Measurements from ENCODE around the gene MRPL46.

Gene MRPL46

GRCh38 chr15:88467073-88467934 is at the start of gene MRPL46, which contains the start of gene MRPS11:
MRPL46 (minus strand) TSS chr15:88467388; CDS start chr15:88467377, 11 bp downstream.
MRPS11 (plus strand) TSS chr15:88467708; CDS start chr15:88467718, 10 bp downstream.
- peak; percentile 81 for DNase-seq (ENCODE audit: low read depth)

GRCh38 chr15:88513195-88513594 is 46.0 kb upstream of the MRPL46 start:
- no peak for DNase-seq (ENCODE audit: low read depth)

GRCh38 chr15:88512601-88513000 is 45.4 kb upstream of the MRPL46 start:
- no peak for DNase-seq (ENCODE audit: low read depth)

- DNase-seq (ENCODE audit: low read depth) = no peak
Observed at GRCh38 chr15:88512078-88512477, 44.9 kb upstream of the MRPL46 start.

- DNase-seq (ENCODE audit: low read depth) = no peak
Observed at GRCh38 chr15:88511161-88511560, 44.0 kb upstream of the MRPL46 start.

- no peak for DNase-seq (ENCODE audit: low read depth)
Observed at GRCh38 chr15:88509964-88510363, 42.8 kb upstream of the MRPL46 start.

GRCh38 chr15:88509321-88509720 is 42.1 kb upstream of the MRPL46 start:
- no peak for DNase-seq (ENCODE audit: low read depth)

- DNase-seq (ENCODE audit: low read depth) = no peak
Observed at GRCh38 chr15:88506628-88507027, 39.4 kb upstream of the MRPL46 start.

GRCh38 chr15:88505721-88506120 is 38.5 kb upstream of the MRPL46 start:
- DNase-seq (ENCODE audit: low read depth) = no peak

- no peak for DNase-seq (ENCODE audit: low read depth)
Observed at GRCh38 chr15:88504445-88504844, 37.3 kb upstream of the MRPL46 start.

- no peak for DNase-seq (ENCODE audit: low read depth)
Observed at GRCh38 chr15:88498996-88499395, 31.8 kb upstream of the MRPL46 start.

GRCh38 chr15:88497109-88497765 is 30.0 kb upstream of the MRPL46 start:
- no peak for DNase-seq (ENCODE audit: low read depth)

GRCh38 chr15:88493844-88494243 is 26.7 kb upstream of the MRPL46 start:
- no peak for DNase-seq (ENCODE audit: low read depth)

- DNase-seq (ENCODE audit: low read depth) = no peak
Observed at GRCh38 chr15:88491158-88491557, 24.0 kb upstream of the MRPL46 start.

- DNase-seq (ENCODE audit: low read depth) = no peak
Observed at GRCh38 chr15:88490036-88490435, 22.8 kb upstream of the MRPL46 start.

GRCh38 chr15:88489321-88489720 is 22.1 kb upstream of the MRPL46 start:
- no peak for DNase-seq (ENCODE audit: low read depth)

- DNase-seq (ENCODE audit: low read depth) = no peak
Observed at GRCh38 chr15:88487796-88488523, 20.8 kb upstream of the MRPL46 start.

- no peak for DNase-seq (ENCODE audit: low read depth)
Observed at GRCh38 chr15:88487178-88487795, 20.1 kb upstream of the MRPL46 start.

GRCh38 chr15:88484682-88485331 is 17.6 kb upstream of the MRPL46 start:
- peak; percentile 74 for DNase-seq (ENCODE audit: low read depth)

- DNase-seq (ENCODE audit: low read depth) = no peak
Observed at GRCh38 chr15:88482263-88482662, 15.1 kb upstream of the MRPL46 start.

- no peak for DNase-seq (ENCODE audit: low read depth)
Observed at GRCh38 chr15:88480981-88481380, 13.8 kb upstream of the MRPL46 start.

GRCh38 chr15:88479169-88479568 is 12.0 kb upstream of the MRPL46 start:
- no peak for DNase-seq (ENCODE audit: low read depth)

Data from fibroblast of gingiva (primary cell).